GM18505 (cell line): ENCODE data around the gene ZMYM2.

ENCODE experiments used
- ATAC-seq: cut with Tn5 transposase; IDR thresholded peaks from one replicate; pipeline ENCODE4 v1.9.1; 2021; ENCODE audit not compliant: unreplicated experiment
- POLR2A ChIP-seq: IDR thresholded peaks from 4 replicates; pipeline ENCODE4 v1.6.1; 2011; ENCODE audit warnings: borderline replicate concordance; ENCODE audit not compliant: insufficient read depth, insufficient read length; ENCODE audit errors: extremely low read depth

The ZMYM2 gene

DNA sequence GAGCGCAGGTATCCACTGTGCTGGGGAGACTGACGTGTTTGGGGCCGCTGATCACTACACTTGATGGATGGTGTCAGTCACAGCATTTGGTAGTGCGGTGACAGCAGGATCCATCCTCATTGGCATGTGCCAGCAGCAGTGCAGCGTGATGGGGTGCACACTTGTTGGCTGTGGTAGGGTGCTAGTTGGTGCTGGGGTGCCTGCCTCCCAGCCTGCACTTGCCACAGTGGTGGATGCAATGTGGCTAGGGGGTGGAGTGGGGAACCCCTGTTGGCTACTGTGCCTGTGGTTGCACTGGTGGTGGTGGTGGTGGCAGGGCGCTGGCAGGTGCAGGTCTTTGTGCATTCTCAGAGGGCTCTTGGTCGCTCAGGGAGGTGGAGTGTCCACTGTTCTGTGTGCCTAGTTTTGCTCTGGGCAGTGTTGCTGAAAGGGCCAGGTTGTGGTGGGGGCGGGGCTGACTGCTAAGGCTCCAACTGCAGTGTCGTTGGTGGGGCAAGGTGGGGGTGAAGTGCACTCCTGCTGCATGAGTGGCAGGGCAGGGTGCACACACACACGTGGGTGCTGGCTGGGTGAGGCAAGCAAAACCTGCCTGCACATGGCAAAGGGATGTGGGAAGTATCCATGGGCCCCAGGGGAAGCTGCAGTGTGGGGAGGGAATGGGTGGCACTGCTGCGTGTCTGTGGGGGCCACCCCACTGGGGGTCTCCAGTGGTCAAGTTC, 84.8 kb downstream of the ZMYM2 start:
- no peak for TF ChIP-seq POLR2A
- no peak for ATAC-seq

DNA sequence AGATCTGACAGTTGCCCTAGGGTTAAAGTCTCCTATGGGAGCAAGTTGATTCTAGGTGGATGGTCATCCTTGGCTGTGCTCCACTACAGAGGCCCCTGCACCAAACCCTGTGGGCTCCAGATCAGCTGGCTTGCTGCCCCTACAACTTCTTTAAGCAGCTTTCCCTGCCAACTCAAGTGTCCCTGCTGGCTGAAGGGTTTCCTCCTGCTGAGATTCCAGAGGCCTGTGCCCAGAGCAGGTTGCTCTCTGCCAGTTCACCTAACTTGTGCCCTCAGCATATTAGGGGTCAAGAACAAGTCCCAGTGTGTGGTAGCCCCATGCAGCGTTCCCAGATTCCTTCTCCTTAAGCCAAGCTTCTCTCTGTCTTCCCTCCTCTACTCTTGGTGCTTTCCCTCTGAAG, 85.6 kb downstream of the ZMYM2 start:
- no peak for ATAC-seq
- no peak for TF ChIP-seq POLR2A

DNA sequence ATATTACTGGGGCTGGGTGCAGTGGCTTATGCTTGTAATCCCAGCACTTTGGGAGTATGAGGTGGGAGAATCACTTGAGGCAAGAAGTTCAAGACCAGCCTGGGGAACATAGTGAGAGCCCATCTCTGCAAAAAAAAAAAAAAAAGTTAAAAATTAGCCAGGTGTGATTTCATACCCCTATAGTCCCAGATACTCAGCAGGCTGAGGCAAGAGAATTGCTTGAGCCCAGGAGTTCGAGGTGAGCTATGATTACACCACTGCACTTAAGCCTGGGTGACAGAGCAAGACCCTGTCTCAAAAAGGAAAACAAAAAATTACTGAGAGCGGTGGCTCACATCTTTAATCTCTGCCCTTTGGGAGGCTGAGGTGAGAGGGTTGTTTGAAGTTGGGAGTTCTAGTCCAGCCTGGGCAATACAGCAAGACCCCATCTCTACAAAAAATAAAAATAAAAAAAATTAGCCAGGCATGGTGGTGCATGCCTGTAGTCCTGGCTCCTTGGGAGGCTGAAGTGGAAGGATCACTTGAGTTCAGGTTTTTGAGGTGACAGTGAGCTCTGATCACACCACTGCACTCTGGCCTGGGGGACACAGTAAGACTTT, 87.5 kb downstream of the ZMYM2 start:
- ATAC-seq: no peak
- no peak for TF ChIP-seq POLR2A

DNA sequence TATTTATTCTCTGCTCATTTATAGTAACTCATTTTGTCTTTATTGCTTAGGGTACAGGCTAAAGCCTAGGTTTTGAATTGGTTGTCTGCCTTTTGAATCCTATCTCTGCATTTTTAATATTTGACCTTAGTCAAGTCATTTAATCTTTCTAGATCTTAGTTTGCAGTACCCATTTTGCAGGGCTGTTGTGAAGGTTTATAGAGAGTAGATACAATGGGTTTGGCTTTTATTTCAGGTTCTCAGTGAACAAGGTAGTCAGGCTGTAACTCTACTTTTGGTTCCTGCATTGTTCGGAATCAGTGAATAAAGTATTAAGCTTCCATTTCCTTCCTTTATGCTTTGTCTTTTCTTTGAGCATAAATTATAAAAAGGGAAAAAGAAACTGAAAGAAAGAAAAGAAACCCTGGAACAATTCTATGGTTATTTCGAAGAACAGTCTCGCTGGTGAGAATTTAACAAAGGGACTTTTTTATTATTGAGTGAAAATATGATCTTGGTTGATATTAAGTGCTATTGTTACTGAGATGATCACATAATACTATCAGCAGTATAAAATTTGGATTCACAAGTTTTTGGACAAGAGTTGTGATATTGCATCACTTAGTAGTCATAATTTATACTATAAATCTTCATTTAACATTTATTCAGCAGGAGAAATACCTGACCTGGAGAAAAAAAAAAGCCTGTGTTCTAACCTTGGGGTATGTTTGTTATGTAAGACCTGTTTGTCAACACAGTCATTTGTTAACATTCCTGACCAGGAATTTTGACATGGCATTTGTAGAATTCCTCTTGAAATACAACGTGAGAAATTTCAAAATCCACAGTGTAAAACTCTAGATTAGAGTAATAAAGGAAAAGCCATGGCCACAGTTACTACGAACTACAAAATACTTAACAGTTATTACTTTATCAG, 91.3 kb downstream of the ZMYM2 start:
- ATAC-seq: no peak
- no peak for TF ChIP-seq POLR2A

DNA sequence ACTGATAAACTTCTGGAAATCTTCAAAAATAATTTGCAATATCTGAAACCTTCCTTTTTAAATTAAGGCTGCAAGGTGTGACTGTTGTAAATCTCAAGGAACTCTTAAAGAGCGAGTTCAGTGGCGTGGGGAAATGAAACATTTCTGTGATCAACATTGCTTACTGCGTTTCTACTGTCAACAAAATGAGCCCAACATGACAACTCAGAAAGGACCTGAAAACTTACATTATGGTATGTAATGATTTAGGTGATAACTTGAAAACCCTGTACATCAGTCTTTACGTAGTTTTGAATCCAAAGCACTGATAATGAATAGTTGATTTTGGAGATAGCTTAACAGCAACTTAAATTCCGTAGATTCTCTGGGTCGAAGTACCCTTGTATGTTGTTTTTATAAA, 92.8 kb downstream of the ZMYM2 start:
- TF ChIP-seq POLR2A: no peak
- ATAC-seq: no peak

DNA sequence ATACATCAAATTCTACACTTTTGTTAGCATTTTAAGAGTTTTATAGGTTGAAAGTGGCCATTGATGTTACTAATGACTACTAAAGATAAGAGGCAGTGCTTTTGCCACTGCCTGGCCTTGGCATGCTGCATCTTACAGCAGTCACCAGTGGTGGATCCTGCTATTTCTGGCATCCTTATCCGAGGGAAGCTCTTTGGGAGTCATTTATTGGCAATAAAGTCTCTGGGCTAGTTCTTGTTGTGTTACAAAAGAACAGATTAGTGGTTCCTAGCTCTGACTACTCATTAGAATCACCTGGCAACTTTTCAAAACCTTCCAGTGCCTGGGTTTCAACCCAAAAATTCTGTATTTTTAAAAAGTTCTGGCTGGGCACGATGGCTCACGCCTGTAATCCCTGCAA, 94.5 kb downstream of the ZMYM2 start:
- no peak for ATAC-seq
- TF ChIP-seq POLR2A: no peak

DNA sequence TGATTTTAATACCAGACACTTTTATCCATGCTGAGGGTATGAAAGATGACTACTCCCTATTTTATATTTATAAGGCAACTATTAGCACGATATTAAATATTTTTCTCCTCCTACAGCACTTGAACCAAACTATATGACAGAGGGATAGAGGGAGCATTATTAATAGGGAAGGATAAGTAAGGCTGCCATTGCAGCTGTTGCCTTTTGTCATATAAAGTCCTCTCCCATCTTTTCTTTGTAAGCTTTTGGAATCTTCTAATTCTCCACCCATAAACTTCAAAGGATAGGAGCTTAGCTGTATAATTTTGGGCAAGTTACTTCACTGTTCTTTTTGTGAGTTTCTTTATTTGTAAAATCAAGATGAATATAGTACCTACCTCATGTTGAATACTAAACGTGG, 95.4 kb downstream of the ZMYM2 start:
- no peak for TF ChIP-seq POLR2A
- ATAC-seq: no peak

DNA sequence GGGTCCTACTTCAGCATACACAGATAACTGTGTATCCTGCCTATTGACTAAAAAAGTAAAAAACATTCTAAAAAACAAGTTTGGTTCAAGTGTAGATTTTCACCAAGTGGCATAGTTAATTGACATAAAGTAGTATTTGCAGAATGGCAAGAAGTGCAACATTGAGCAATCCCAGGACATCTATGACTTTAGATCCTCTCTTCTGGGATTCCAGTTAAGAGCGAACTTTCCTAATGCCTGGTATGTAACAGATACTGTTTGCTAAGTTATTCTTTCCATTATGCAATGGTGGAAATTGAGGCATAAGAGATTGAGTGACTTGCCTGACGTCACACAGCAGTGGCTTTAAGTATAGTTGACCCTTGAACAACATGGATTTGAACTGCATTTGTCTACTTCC, 96.1 kb downstream of the ZMYM2 start:
- TF ChIP-seq POLR2A: no peak

DNA sequence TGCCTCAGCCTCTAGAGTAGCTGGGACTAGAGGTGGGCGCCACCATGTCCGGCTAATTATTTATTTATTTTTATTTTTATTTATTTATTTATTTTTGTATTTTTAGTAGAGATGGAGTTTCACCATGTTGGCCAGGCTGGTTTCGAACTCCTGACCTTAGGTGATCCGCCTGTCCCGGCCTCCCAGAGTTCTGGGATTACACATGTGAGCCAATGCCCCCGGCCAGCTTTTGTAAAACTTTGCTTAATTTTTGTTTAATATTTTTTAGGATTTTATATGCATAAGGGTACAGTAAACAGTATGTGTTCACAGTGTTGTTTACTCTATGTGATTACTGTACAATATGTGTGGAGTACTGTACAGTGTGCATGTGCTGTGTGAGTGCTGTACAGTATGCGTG, 98.7 kb downstream of the ZMYM2 start:
- no peak for ATAC-seq
- no peak for TF ChIP-seq POLR2A

More for the DNA sequence above, 96.1 kb downstream of the ZMYM2 start:
- ATAC-seq: no peak

DNA sequence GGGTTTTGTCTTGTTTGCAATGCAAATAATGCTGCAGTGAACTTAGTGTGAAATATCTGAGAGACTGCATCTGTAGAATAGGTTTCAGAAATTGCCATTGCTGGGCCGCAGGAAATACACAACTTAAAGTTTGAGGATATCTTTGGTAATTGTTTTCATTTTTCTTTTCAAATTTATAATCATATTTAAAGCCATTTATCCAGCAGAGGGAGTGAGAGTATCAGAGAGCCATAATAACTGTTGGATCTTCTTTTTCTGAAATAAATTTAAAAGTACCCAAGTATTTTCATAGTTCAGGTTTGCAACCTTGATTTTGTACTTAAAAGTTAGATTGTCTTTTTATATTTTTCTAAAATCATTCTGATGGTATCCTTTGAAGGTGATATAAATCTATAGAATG, 99.4 kb downstream of the ZMYM2 start:
- ATAC-seq: no peak
- TF ChIP-seq POLR2A: no peak

DNA sequence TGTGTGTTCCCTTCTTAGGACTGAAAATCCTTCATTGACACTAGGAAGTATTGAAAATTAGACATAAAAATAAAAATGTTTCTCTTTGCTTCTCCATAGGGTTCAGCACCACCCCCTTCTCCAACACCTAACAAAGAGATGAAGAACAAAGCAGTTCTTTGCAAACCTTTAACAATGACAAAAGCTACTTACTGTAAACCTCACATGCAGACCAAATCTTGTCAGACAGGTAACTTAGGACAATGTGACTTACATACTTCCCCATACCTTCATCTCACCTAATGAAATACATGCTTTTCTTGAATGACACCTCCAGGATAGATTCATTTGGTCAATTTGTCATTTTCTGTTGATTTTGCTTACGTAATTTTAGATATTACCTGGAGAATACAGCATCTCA, 99.9 kb downstream of the ZMYM2 start:
- no peak for ATAC-seq

DNA sequence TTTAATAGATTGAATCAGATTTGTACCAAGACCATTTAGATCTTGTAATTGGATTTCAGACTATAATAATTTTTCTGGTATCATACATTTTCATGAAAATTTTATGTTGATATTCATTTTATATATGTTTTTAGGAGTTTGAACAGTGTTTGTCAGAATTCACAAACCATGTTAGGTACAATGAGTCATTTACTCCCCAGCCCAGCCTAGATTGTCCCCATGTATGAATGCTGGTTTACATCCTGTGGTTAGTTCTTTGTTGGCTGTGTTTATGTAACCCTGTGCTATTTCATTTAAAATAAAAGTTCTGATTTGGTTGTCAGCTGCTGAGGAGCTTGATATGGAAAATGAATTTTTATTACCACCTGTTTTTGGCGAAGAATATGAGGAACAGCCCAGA, 105.6 kb downstream of the ZMYM2 start:
- no peak for TF ChIP-seq POLR2A
- no peak for ATAC-seq

More for the DNA sequence above, 99.9 kb downstream of the ZMYM2 start:
- TF ChIP-seq POLR2A: no peak

DNA sequence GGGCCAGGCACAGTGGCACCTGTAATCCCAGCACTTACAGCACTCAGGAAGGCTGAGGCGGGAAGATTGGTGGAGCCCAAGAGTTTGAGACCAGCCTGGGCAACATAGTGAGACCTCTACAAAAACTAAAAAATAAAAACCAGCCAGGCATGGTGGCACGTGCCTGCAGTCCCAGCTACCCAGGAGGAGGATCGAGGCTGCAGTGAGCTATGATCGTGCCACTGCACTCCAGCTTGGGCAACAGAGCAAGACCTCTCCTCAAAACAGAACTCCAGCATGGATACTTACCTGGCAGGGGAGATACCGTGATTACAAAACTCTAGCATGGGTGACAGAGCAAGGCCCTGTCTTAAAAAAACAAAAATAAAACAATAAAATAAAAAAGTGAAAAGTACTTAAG, 107.0 kb downstream of the ZMYM2 start:
- no peak for TF ChIP-seq POLR2A
- no peak for ATAC-seq

DNA sequence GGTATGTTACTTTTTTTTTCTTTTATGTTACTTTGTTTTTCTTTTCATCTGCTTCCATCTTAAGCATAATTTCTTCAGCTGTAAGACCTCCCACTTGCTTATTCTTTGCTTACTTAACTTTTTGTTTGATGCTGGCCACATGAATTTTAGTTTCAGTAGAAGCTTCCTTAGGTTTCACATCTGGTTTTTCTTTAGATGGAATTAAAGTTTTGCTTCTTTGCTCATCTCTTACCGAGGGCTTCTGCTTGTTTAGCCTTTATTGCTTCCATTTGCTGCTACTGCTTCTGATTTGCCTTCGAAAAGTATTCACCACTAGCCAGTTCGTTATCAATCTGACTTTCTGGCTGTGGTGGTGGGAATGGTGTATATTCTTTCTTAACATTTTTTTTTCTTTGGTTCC, 111.4 kb downstream of the ZMYM2 start:
- ATAC-seq: no peak
- no peak for TF ChIP-seq POLR2A

DNA sequence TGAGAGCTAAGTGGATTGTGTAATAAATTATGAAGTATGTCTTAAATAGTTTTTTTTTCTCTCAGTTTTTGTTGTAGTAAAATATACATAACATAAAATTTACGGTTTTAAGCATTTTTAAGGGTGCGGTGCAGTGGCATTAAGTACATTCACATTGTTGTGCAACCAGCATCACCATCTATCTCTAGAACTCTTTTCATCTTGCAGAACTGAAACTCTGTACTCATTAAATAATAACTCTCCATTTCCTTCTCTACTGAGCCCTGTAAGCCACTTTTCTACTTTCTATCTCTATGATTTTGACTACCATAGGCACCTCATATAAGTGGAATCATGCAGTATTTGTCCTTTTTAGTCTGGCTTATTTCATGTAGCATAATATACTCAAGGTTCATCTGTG, 115.2 kb downstream of the ZMYM2 start:
- peak; percentile 73 for ATAC-seq
- TF ChIP-seq POLR2A: no peak

DNA sequence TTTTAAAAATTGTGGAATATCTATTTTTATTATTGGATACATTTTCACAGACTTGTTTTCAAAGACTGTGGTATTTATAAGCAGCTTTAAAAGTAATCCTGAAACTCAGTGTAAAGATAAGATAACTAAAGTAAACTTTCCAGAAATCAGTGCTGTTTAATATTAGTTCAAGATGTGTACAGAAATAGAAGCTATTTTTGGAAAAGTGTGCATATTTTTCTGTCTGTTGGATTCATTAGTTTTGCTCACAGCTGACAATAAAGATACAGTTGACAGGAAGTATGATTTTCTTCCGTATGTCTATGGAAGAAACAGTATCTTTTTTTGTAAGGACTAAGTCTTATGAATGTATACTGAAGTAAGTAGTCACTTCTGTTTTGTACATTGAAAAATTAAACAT, 116.4 kb downstream of the ZMYM2 start:
- ATAC-seq: no peak
- TF ChIP-seq POLR2A: no peak
